C4-2B (cell line): ENCODE measurements around the gene ZNF747.

ENCODE experiments used
- H3K27ac ChIP-seq: fragments of 450-650 bp; 2 replicates; pipeline ENCODE4 v1.5.1; 2017
- CTCF ChIP-seq: fragments of 450-650 bp; conservative IDR thresholded peaks from 2 replicates; pipeline ENCODE4 v1.5.1; 2017; ENCODE audit warnings: mild to moderate bottlenecking
- ZFX ChIP-seq: fragments of 450-650 bp; IDR thresholded peaks from 2 replicates; pipeline ENCODE4 v1.6.1; 2017

ZNF747 gene

GRCh38 chr16:30555315-30556124 is 20.9 kb upstream of the ZNF747 start:
- TF ChIP-seq CTCF (no peak), ZFX (no peak)
- H3K27ac ChIP-seq = peak overlapping the region; percentile 94; the same call in 1 of the 2 replicates

GRCh38 chr16:30554557-30555314 is 20.1 kb upstream of the ZNF747 start:
- TF ChIP-seq CTCF (no peak), ZFX (no peak)
- no peak overlapping the region for H3K27ac ChIP-seq

GRCh38 chr16:30553393-30553899 is 18.8 kb upstream of the ZNF747 start:
- TF ChIP-seq ZFX (no peak), CTCF (no peak)
- no peak overlapping the region for H3K27ac ChIP-seq

GRCh38 chr16:30552956-30553355 is 18.3 kb upstream of the ZNF747 start:
- TF ChIP-seq ZFX = no peak
- TF ChIP-seq CTCF = no peak
- H3K27ac ChIP-seq = no peak overlapping the region

- no peak for TF ChIP-seq ZFX
- no peak for TF ChIP-seq CTCF
- no peak overlapping the region for H3K27ac ChIP-seq
Observed at GRCh38 chr16:30551781-30552180, 17.1 kb upstream of the ZNF747 start.

GRCh38 chr16:30548416-30549253 is 14.0 kb upstream of the ZNF747 start:
- TF ChIP-seq ZFX (no peak), CTCF (no peak)
- no peak overlapping the region for H3K27ac ChIP-seq
